Endothelial cell of umbilical vein (primary cell): Measurements from ENCODE around the gene RWDD2A. TPM values are rescaled to one million over a fixed set of nuclear protein-coding genes. Genes with fewer than 3 reads are reported as not detected.

Source experiments
- BruUV-seq: library from RNA; stranded (reverse); fragments of 400-500 nt; replicated peaks from 2 replicates; lab custom pipeline; 2021; lab: Mats Ljungman, UMichigan
- CTCF ChIA-PET: fragments of 300-600, 350-600 bp; sonication (Branson Sonifier 250); formaldehyde crosslinking; loops from one replicate; lab custom pipeline; 2021; ENCODE audit warnings: antibody characterized with exemption, inconsistent platforms; lab: Charles Lee
- POLR2A ChIA-PET: fragments of 300-600, 350-600 bp; sonication (Branson Sonifier 250); formaldehyde crosslinking; loops from one replicate; lab custom pipeline; 2021; ENCODE audit warnings: antibody characterized with exemption, inconsistent platforms; lab: Charles Lee
- DNase-seq: peaks from one replicate; pipeline ENCODE4 v3.0.0-alpha.2; 2011; ENCODE audit warnings: low read depth, low spot score
- FAIRE-seq: peaks from 2 replicates; lab custom pipeline; 2011; peaks lifted over from hg19 to GRCh38; lab: Jason Lieb, UNC
- H2AFZ ChIP-seq: 2 replicates; pipeline ENCODE4 v1.6.0; 2012; ENCODE audit warnings: low read depth, low read length, control low read depth, inconsistent platforms
- H3K27ac ChIP-seq: 2 replicates; pipeline ENCODE4 v1.5.1; 2011; ENCODE audit warnings: low read depth, mild to moderate bottlenecking, control low read depth, low read length, moderate library complexity; ENCODE audit not compliant: insufficient read depth
- H3K27me3 ChIP-seq, 2 experiments: 2 replicates each; pipeline versions ENCODE4 v1.6.0 to v1.6.1; 2011; ENCODE audit warnings: low read length in 2 of 2, mixed read lengths in 1 of 2; ENCODE audit not compliant: control insufficient read depth in 2 of 2, insufficient read depth in 2 of 2
- H3K36me3 ChIP-seq, 2 experiments: 2 replicates in 1 of 2; 3 replicates in 1 of 2; pipeline ENCODE4 v1.5.1; 2011; ENCODE audit warnings: low read length in 2 of 2, mild to moderate bottlenecking in 1 of 2, moderate library complexity in 1 of 2; ENCODE audit not compliant: control insufficient read depth in 2 of 2, insufficient read depth in 2 of 2; ENCODE audit errors: extremely low read depth in 1 of 2
- H3K4me1 ChIP-seq: 3 replicates; pipeline ENCODE4 v1.5.1; 2011; ENCODE audit warnings: mild to moderate bottlenecking, low read length; ENCODE audit not compliant: control insufficient read depth, insufficient read depth; ENCODE audit errors: extremely low read depth
- H3K4me2 ChIP-seq: 2 replicates; pipeline ENCODE4 v1.6.1; 2011; ENCODE audit warnings: low read length, control low read depth, mixed read lengths; ENCODE audit not compliant: insufficient read depth
- H3K4me3 ChIP-seq, 3 experiments: fragments of 200-600 bp in 1 of 3; sonication (generic), shearing (Covaris generic) in 1 of 3; replicated peaks in 1 of 3; 2 replicates each; pipeline ENCODE4 v1.5.1; 2011 to 2016; ENCODE audit warnings: control low read depth in 3 of 3, low read length in 3 of 3, mild to moderate bottlenecking in 2 of 3, inconsistent platforms in 1 of 3, low read depth in 1 of 3, moderate library complexity in 1 of 3; ENCODE audit not compliant: insufficient read depth in 1 of 3
- H3K79me2 ChIP-seq: 2 replicates; pipeline ENCODE4 v1.6.0; 2012; ENCODE audit warnings: low read length, inconsistent platforms; ENCODE audit not compliant: control insufficient read depth, insufficient read depth
- H3K9ac ChIP-seq: replicated peaks from 2 replicates; pipeline ENCODE3; 2011; ENCODE audit warnings: low read length, control low read depth; ENCODE audit not compliant: insufficient read depth; ENCODE audit errors: extremely low read depth
- H3K9me1 ChIP-seq: replicated peaks from 3 replicates; pipeline ENCODE4 v1.6.0; 2011; ENCODE audit warnings: mild to moderate bottlenecking, low read length; ENCODE audit not compliant: control insufficient read depth, insufficient read depth; ENCODE audit errors: extremely low read depth
- H3K9me3 ChIP-seq: replicated peaks from 2 replicates; pipeline ENCODE4 v1.5.1; 2012; ENCODE audit warnings: low read length, inconsistent platforms; ENCODE audit not compliant: control insufficient read depth, insufficient read depth
- H4K20me1 ChIP-seq: replicated peaks from 2 replicates; pipeline ENCODE3; 2011; ENCODE audit warnings: mild to moderate bottlenecking, low read length; ENCODE audit not compliant: control insufficient read depth, insufficient read depth; ENCODE audit errors: extremely low read depth
- CTCF ChIP-seq, 2 donors: IDR thresholded peaks; 1 replicate in 1 of 2; 2 replicates in 1 of 2; pipeline ENCODE4 v1.5.1; 2011; ENCODE audit warnings: low read length in 2 of 2, mild to moderate bottlenecking in 2 of 2, moderate library complexity in 2 of 2, control low read depth in 1 of 2, inconsistent platforms in 1 of 2, low read depth in 1 of 2; ENCODE audit not compliant: insufficient read depth in 1 of 2; ENCODE audit errors: extremely low read depth in 1 of 2
- EZH2 ChIP-seq: IDR thresholded peaks from 2 replicates; pipeline ENCODE4 v1.6.1; 2012; ENCODE audit warnings: borderline replicate concordance, low read depth, mild to moderate bottlenecking, moderate library complexity, low read length, inconsistent platforms; ENCODE audit not compliant: severe bottlenecking
- FOS ChIP-seq: IDR thresholded peaks from 2 replicates; pipeline ENCODE4 v1.6.1; 2011; ENCODE audit warnings: mild to moderate bottlenecking, low read length, moderate library complexity, borderline replicate concordance; ENCODE audit not compliant: insufficient read depth
- GATA2 ChIP-seq: IDR thresholded peaks from 2 replicates; pipeline ENCODE4 v1.7.0; 2011; ENCODE audit warnings: low read depth, mild to moderate bottlenecking, moderate library complexity, mixed read lengths, low read length; ENCODE audit not compliant: insufficient read length, insufficient read depth
- JUN ChIP-seq: IDR thresholded peaks from 2 replicates; pipeline ENCODE4 v1.6.1; 2011; ENCODE audit warnings: borderline replicate concordance, low read depth; ENCODE audit not compliant: insufficient read length, insufficient read depth
- MAX ChIP-seq: IDR thresholded peaks from 2 replicates; pipeline ENCODE4 v1.6.1; 2011; ENCODE audit not compliant: insufficient read depth, insufficient read length
- MYC ChIP-seq: IDR thresholded peaks from one replicate; pipeline ENCODE4 v1.6.1; 2011; ENCODE audit warnings: mild to moderate bottlenecking, low read depth, low read length
- POLR2A ChIP-seq: IDR thresholded peaks from 2 replicates; pipeline ENCODE4 v1.6.1; 2012; ENCODE audit warnings: low read depth, mild to moderate bottlenecking, control low read depth, low read length
- POLR2AphosphoS5 ChIP-seq: IDR thresholded peaks from 2 replicates; pipeline ENCODE4 v1.6.1; 2012; ENCODE audit warnings: low read depth, mild to moderate bottlenecking, control low read depth, low read length, moderate library complexity; ENCODE audit not compliant: insufficient read depth
- dilution Hi-C: fragments of 300-500 bp; cut with MboI; formaldehyde crosslinking; loops from one replicate; pipeline ENCODE4 v1.15.0; 2019; ENCODE audit warnings: low sequenced_read_pairs; ENCODE audit not compliant: extremely low pct_ligation_motif_present
- intact Hi-C: fragments of 100-400 bp; cut with micrococcal nuclease; formaldehyde crosslinking; loops from one replicate; pipeline ENCODE4 v1.10.0; 2022
- polyA plus RNA-seq, 4 experiments: library from polyadenylated mRNA; depleted of rRNA in 3 of 4; stranded (reverse) in 3 of 4; unstranded in 1 of 4; fragments of >200 nt; gene quantifications; 2 replicates each; pipeline versions ENCODE4 v1.2.1 to v1.2.3, GENCODE V29; 2011 to 2012; ENCODE audit warnings: missing spikeins in 1 of 4
- total RNA-seq: library from RNA; stranded (reverse); gene quantifications from 2 replicates; pipeline ENCODE4 v1.2.3, GENCODE V29; 2021

Gene RWDD2A
- total and polyA plus RNA-seq, 2 donors (not counting 3 experiments of a cell fraction or from before 2014, with no cell fraction given) = 3.2 to 4.5 TPM

GRCh38 chr6:83202031-83202430 is 8.9 kb downstream of the RWDD2A start:
- FAIRE-seq = no peak
- ChIA-PET POLR2A (no interaction called here), CTCF (no interaction called here)
- DNase-seq = no peak
- H3K4me2 ChIP-seq = no peak overlapping the region
- no TSS peak for BruUV-seq
- no peaks in the 10 kb centered on the region for H3K79me2 ChIP-seq
- no peaks in the 10 kb centered on the region for H3K27me3 ChIP-seq
- no peak overlapping the region for H3K9ac ChIP-seq
- H2AFZ ChIP-seq = no peak overlapping the region
- no peaks in the 10 kb centered on the region for H3K36me3 ChIP-seq
- no peaks in the 10 kb centered on the region for H3K9me3 ChIP-seq
- H3K9me1 ChIP-seq = no peaks in the 10 kb centered on the region
- dilution Hi-C loops = loop anchor here (25.0 kb wide), 1 partner anchor 310 kb away; the partner anchor contains the start of gene PRSS35
- H3K4me1 ChIP-seq = peaks cover 26% of the 10 kb centered on the region
- intact Hi-C loops = no loop called here
- H4K20me1 ChIP-seq = no peaks in the 10 kb centered on the region
- TF ChIP-seq CTCF (IDR thresholded peaks at IDR 0.05; ENCODE audit: extremely low read depth in 1 of 2, insufficient read depth in 1 of 2, low read depth in 1 of 2, low read length in 2 of 2) (no peak), MYC (no peak), FOS (no peak), MAX (no peak), JUN (no peak), EZH2 (no peak), GATA2 (no peak), POLR2AphosphoS5 (no peak), POLR2A (no peak)
- H3K4me3 ChIP-seq = no peak overlapping the region
- H3K27ac ChIP-seq = no peak overlapping the region
